HG03378 (cell line): ENCODE results near the gene ASIC2.

ENCODE experiments used
- ATAC-seq: cut with Tn5 transposase; IDR thresholded peaks from one replicate; pipeline ENCODE4 v1.9.1; 2021; ENCODE audit warnings: mild to moderate bottlenecking, moderate library complexity; ENCODE audit not compliant: unreplicated experiment

ASIC2 gene

GRCh38 chr17:33288954-33289353 is 4.1 kb downstream of the ASIC2 start:
- ATAC-seq, result no peak

- ATAC-seq, result no peak
Measured at GRCh38 chr17:33287096-33287725, 5.9 kb downstream of the ASIC2 start.

- ATAC-seq, result no peak
Measured at GRCh38 chr17:33285413-33285812, 7.7 kb downstream of the ASIC2 start.

- no peak for ATAC-seq
Measured at GRCh38 chr17:33284022-33284421, 9.1 kb downstream of the ASIC2 start.

- ATAC-seq, result no peak
Measured at GRCh38 chr17:33280162-33280943, 12.7 kb downstream of the ASIC2 start.

GRCh38 chr17:33277436-33278100 is 15.5 kb downstream of the ASIC2 start:
- no peak for ATAC-seq

- no peak for ATAC-seq
Measured at GRCh38 chr17:33273743-33274410, 19.2 kb downstream of the ASIC2 start.

GRCh38 chr17:33273271-33273670 is 19.8 kb downstream of the ASIC2 start:
- no peak for ATAC-seq

- no peak for ATAC-seq
Measured at GRCh38 chr17:33272438-33272837, 20.7 kb downstream of the ASIC2 start.

GRCh38 chr17:33269337-33270060 is 23.6 kb downstream of the ASIC2 start:
- ATAC-seq, result no peak

- ATAC-seq, result no peak
Measured at GRCh38 chr17:33267851-33268548, 25.1 kb downstream of the ASIC2 start.

- ATAC-seq, result no peak
Measured at GRCh38 chr17:33267271-33267790, 25.8 kb downstream of the ASIC2 start.

- no peak for ATAC-seq
Measured at GRCh38 chr17:33266611-33267010, 26.5 kb downstream of the ASIC2 start.

- ATAC-seq, result no peak
Measured at GRCh38 chr17:33266116-33266515, 27.0 kb downstream of the ASIC2 start.

- no peak for ATAC-seq
Measured at GRCh38 chr17:33263396-33263795, 29.7 kb downstream of the ASIC2 start.

- no peak for ATAC-seq
Measured at GRCh38 chr17:33262266-33263123, 30.6 kb downstream of the ASIC2 start.

GRCh38 chr17:33261820-33262219 is 31.3 kb downstream of the ASIC2 start:
- ATAC-seq, result no peak

GRCh38 chr17:33260638-33261037 is 32.5 kb downstream of the ASIC2 start:
- ATAC-seq, result no peak

GRCh38 chr17:33258296-33258695 is 34.8 kb downstream of the ASIC2 start:
- ATAC-seq, result no peak
